Transverse colon (tissue), 4 donors: Measurements from ENCODE around the gene PAQR3. TPM values are rescaled to one million over a fixed set of nuclear protein-coding genes. Genes with fewer than 3 reads are reported as not detected.

Source experiments
- DNase-seq: peaks from one replicate; pipeline ENCODE4 v3.0.0-alpha.2; 2019
- H3K27ac ChIP-seq, 4 donors: fragments of 200-600 bp; sonication (generic); 2 replicates each; pipeline ENCODE4 v1.5.1; 2016 to 2018; ENCODE audit warnings: inconsistent platforms in 4 of 4
- H3K27me3 ChIP-seq: fragments of 200-600 bp; sonication (generic); 2 replicates; pipeline ENCODE4 v1.5.1; 2017; ENCODE audit warnings: inconsistent platforms
- H3K36me3 ChIP-seq, 4 donors: fragments of 200-600 bp; sonication (generic); 2 replicates each; pipeline ENCODE4 v1.5.1; 2017 to 2019; ENCODE audit warnings: inconsistent platforms in 4 of 4
- H3K4me1 ChIP-seq, 4 donors: fragments of 200-600 bp; sonication (generic); 2 replicates each; pipeline ENCODE4 v1.5.1; 2017 to 2020; ENCODE audit warnings: inconsistent platforms in 4 of 4
- H3K4me3 ChIP-seq, 4 donors: fragments of 200-600 bp; sonication (generic); 1 replicate in 1 of 4; 2 replicates in 3 of 4; pipeline versions ENCODE4 v1.5.1 to v1.6.1; 2017 to 2019; ENCODE audit warnings: inconsistent platforms in 4 of 4
- H3K9me3 ChIP-seq, 2 donors: fragments of 200-600 bp; sonication (generic); 2 replicates each; pipeline ENCODE4 v1.5.1; 2017 to 2019; ENCODE audit warnings: inconsistent platforms in 2 of 2
- EP300 ChIP-seq: sonication (generic); formaldehyde crosslinking; IDR thresholded peaks from one replicate; pipeline ENCODE4 v1.6.1; 2017; ENCODE audit warnings: antibody characterized with exemption, low read depth
- POLR2A ChIP-seq: fragments of 450-650 bp; IDR thresholded peaks from one replicate; pipeline ENCODE4 v1.6.1; 2016; ENCODE audit warnings: antibody characterized with exemption, mild to moderate bottlenecking, moderate library complexity
- POLR2AphosphoS5 ChIP-seq, 3 donors: sonication (generic); formaldehyde crosslinking; IDR thresholded peaks; one replicate each; pipeline ENCODE4 v1.6.1; 2016; ENCODE audit warnings: antibody characterized with exemption in 3 of 3
- WGBS, 2 donors: methylation state at CpG; one replicate each; pipeline ENCODE4 v1.1.5; 2018; ENCODE audit warnings: low coverage in 1 of 2; 5-methylcytosine and 5-hydroxymethylcytosine counted together
- in situ Hi-C, 4 donors: fragments of 200-750 bp; cut with MboI; loops; one replicate each; pipeline versions ENCODE4 v1.15.0 to v1.15.1; 2017; ENCODE audit warnings: low sequenced_read_pairs in 3 of 4, low pct_ligation_motif_present in 1 of 4, low pct_unique_long_range_greater_than_20kb in 1 of 4
- intact Hi-C: fragments of 100-400 bp; cut with DNase I; formaldehyde crosslinking; loops from one replicate; pipeline ENCODE4 v1.15.1; 2023; ENCODE audit warnings: low total_unique reads
- small RNA-seq, 4 donors: library from RNA; depleted of rRNA; stranded (forward); fragments of <200 nt; gene quantifications; one replicate each; pipeline ENCODE3, GENCODE V24; 2016
- total RNA-seq, 4 donors: library from RNA; depleted of rRNA; stranded (reverse); fragments of >200 nt; gene quantifications; one replicate each; pipeline ENCODE4 v1.1.0, GENCODE V29; 2016
- TF ChIP-seq, protein P1 (sequence below), 5 experiments: fragments of 200-600 bp in 3 of 5; fragments of 450-650 bp in 2 of 5; sonication (generic) in 3 of 5; IDR thresholded peaks; 1 replicate in 2 of 5; 2 replicates in 3 of 5; pipeline ENCODE4 v1.5.1; 2016 to 2017; ENCODE audit warnings: antibody characterized with exemption in 5 of 5, inconsistent platforms in 3 of 5, mild to moderate bottlenecking in 2 of 5, moderate library complexity in 1 of 5

PAQR3 gene
- total RNA-seq, 4 donors from 2014 or later = 4.0 to 13.1 (median 12.7) TPM

- intact Hi-C loops (loop anchor here (10.0 kb wide), 1 partner anchor 249 kb away; no protein-coding TSS in a partner anchor), in situ Hi-C loops (loop anchor here in 3 of 4 donors (10.0 to 25.0 kb wide), 4 partner anchors 249 to 901 kb away; partner anchors contain the start of gene FRAS1 (in 1 of the 3))
- Histone ChIP-seq H3K27me3 (no peaks in the 10 kb centered on the region), H3K27ac (no peak overlapping the region), H3K9me3 (no peaks in the 10 kb centered on the region), H3K36me3 (peaks cover 0 to 25% (median 2%) of the 10 kb centered on the region in 4 donors), H3K4me1 (peaks cover 0 to 34% (median 8%) of the 10 kb centered on the region in 4 donors), H3K4me3 (no peak overlapping the region)
- no peak for DNase-seq
- WGBS, 2 donors = 74 to 76% methylated on average over 5 of the region's 5 CpGs
- TF ChIP-seq EP300 (no peak), POLR2AphosphoS5 (IDR thresholded peaks at IDR 0.05) (no peak), POLR2A (no peak)
- TF ChIP-seq, protein P1, sequence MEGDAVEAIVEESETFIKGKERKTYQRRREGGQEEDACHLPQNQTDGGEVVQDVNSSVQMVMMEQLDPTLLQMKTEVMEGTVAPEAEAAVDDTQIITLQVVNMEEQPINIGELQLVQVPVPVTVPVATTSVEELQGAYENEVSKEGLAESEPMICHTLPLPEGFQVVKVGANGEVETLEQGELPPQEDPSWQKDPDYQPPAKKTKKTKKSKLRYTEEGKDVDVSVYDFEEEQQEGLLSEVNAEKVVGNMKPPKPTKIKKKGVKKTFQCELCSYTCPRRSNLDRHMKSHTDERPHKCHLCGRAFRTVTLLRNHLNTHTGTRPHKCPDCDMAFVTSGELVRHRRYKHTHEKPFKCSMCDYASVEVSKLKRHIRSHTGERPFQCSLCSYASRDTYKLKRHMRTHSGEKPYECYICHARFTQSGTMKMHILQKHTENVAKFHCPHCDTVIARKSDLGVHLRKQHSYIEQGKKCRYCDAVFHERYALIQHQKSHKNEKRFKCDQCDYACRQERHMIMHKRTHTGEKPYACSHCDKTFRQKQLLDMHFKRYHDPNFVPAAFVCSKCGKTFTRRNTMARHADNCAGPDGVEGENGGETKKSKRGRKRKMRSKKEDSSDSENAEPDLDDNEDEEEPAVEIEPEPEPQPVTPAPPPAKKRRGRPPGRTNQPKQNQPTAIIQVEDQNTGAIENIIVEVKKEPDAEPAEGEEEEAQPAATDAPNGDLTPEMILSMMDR (IDR thresholded peaks at IDR 0.05) = no peak
Measured at GRCh38 chr4:78863254-78863869, 75.9 kb downstream of the PAQR3 start.

DNA sequence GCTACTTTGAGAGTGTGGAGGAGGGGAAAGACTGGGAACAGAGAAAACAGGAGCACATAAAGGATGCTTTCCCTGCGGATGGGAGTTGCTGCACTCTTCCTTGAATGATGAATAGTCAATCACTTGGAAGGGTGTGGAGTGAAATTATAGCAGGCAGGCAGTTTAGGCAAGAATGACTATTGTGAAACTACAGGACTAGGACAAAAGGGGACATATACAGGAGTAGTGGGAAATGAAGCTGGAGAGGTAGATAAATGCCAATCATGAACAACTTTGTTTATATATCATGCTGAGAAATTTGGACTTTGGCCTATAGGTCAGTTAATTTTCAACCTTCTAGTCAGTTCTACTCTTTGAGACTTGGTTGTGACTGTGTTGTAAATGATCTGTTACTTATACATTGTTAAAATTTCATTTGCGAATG is 76.9 kb downstream of the PAQR3 start:
- Histone ChIP-seq H3K27me3 (no peaks in the 10 kb centered on the region), H3K4me1 (peaks cover 0 to 34% (median 8%) of the 10 kb centered on the region in 4 donors), H3K4me3 (no peak overlapping the region), H3K9me3 (no peaks in the 10 kb centered on the region), H3K36me3 (peaks cover 0 to 16% (median 2%) of the 10 kb centered on the region in 4 donors), H3K27ac (no peak overlapping the region)
- DNase-seq = no peak
- intact Hi-C loops = loop anchor here (10.0 kb wide), 1 partner anchor 248 kb away; no protein-coding TSS in a partner anchor
- TF ChIP-seq, protein P1 (IDR thresholded peaks at IDR 0.05) = no peak
- peak in 2 of 3 donors; percentile 19 to 42 for TF ChIP-seq POLR2AphosphoS5 (IDR thresholded peaks at IDR 0.05)
- no peak for TF ChIP-seq EP300
- in situ Hi-C loops = loop anchor here in 3 of 4 donors (10.0 to 25.0 kb wide), 4 partner anchors 248 to 900 kb away; partner anchors contain the start of gene FRAS1 (in 1 of the 3)
- 64 to 74% methylated on average over 2 of the region's 2 CpGs for WGBS, 2 donors

Small RNA genes lying within 50 kb of the gene (small RNA-seq; reads per million reads assigned to genes)
- 0 reads per million in 4 donors for gene RN7SL127P

Other genes starting within 250 kb of the PAQR3 start
- 100 to 1,000 TPM in 1 of 4 donors, 10 to 100 TPM in 3; 12.3 to 147 (median 71.2) TPM for gene BMP2K, start 163.1 kb downstream of the PAQR3 start, total RNA-seq